ENCODE measurements around the gene SERGEF. TPM values are rescaled to one million over a fixed set of nuclear protein-coding genes. Genes with fewer than 3 reads are reported as not detected.

The SERGEF gene
- total RNA-seq, 1 donor from 2014 or later, result 32.4 TPM

- no peak overlapping the region for H3K4me3 Mint-ChIP-seq (ENCODE audit: low read depth)
- H3K27ac Mint-ChIP-seq, result no peak overlapping the region
- TF ChIP-seq CTCF (IDR thresholded peaks at IDR 0.05; ENCODE audit: unreplicated experiment), result no peak
- H3K9me3 Mint-ChIP-seq (ENCODE audit: low read depth), result no peaks in the 10 kb centered on the region
- DNase-seq (ENCODE audit: low spot score, unreplicated experiment), result no peak
- no peaks in the 10 kb centered on the region for H3K4me1 Mint-ChIP-seq (ENCODE audit: low read depth)
- no peaks in the 10 kb centered on the region for H3K36me3 Mint-ChIP-seq (ENCODE audit: insufficient read depth)
- peaks cover 25% of the 10 kb centered on the region for H3K27me3 Mint-ChIP-seq
Observed at GRCh38 chr11:17763703-17764102, 249.1 kb downstream of the SERGEF start.

- no peak for TF ChIP-seq CTCF (IDR thresholded peaks at IDR 0.05; ENCODE audit: unreplicated experiment)
- Mint-ChIP-seq H3K4me1 (ENCODE audit: low read depth) (no peaks in the 10 kb centered on the region), H3K27me3 (peaks cover 27% of the 10 kb centered on the region), H3K27ac (no peak overlapping the region), H3K9me3 (ENCODE audit: low read depth) (no peaks in the 10 kb centered on the region), H3K36me3 (ENCODE audit: insufficient read depth) (no peaks in the 10 kb centered on the region), H3K4me3 (ENCODE audit: low read depth) (no peak overlapping the region)
- DNase-seq (ENCODE audit: low spot score, unreplicated experiment), result no peak
Observed at GRCh38 chr11:17763244-17763643, 249.6 kb downstream of the SERGEF start.

- H3K27me3 Mint-ChIP-seq, result peaks cover 26% of the 10 kb centered on the region
- no peak for DNase-seq (ENCODE audit: low spot score, unreplicated experiment)
- H3K36me3 Mint-ChIP-seq (ENCODE audit: insufficient read depth), result no peaks in the 10 kb centered on the region
- H3K9me3 Mint-ChIP-seq (ENCODE audit: low read depth), result no peaks in the 10 kb centered on the region
- TF ChIP-seq CTCF (IDR thresholded peaks at IDR 0.05; ENCODE audit: unreplicated experiment), result no peak
- no peaks in the 10 kb centered on the region for H3K4me1 Mint-ChIP-seq (ENCODE audit: low read depth)
- no peak overlapping the region for H3K27ac Mint-ChIP-seq
- H3K4me3 Mint-ChIP-seq (ENCODE audit: low read depth), result no peak overlapping the region
Observed at GRCh38 chr11:17762309-17762974, 250.4 kb downstream of the SERGEF start.

GRCh38 chr11:17760102-17761029 is 252.5 kb downstream of the SERGEF start:
- no peaks in the 10 kb centered on the region for H3K36me3 Mint-ChIP-seq (ENCODE audit: insufficient read depth)

More at GRCh38 chr11:17760102-17761029, 252.5 kb downstream of the SERGEF start:
- Mint-ChIP-seq H3K4me1 (ENCODE audit: low read depth) (no peaks in the 10 kb centered on the region), H3K4me3 (ENCODE audit: low read depth) (no peak overlapping the region), H3K27ac (no peak overlapping the region), H3K27me3 (peaks cover 42% of the 10 kb centered on the region), H3K9me3 (ENCODE audit: low read depth) (no peaks in the 10 kb centered on the region)
- peak; percentile 79 for TF ChIP-seq CTCF (IDR thresholded peaks at IDR 0.05; ENCODE audit: unreplicated experiment)
- DNase-seq (ENCODE audit: low spot score, unreplicated experiment), result peak; percentile 57
